Hindlimb muscle (tissue), 1 donor: ENCODE data around the gene SEL1L3. TPM values are rescaled to one million over a fixed set of nuclear protein-coding genes. Genes with fewer than 3 reads are reported as not detected.
"Not testable (repeated sequence)": the region's sequence is repeated elsewhere in the genome, so short reads cannot be mapped to it uniquely, and the experiment has no call there.

Experiments used
- DNase-seq: peaks from one replicate; pipeline ENCODE4 v3.0.0-alpha.2; 2013
- polyA plus RNA-seq: library from polyadenylated mRNA; unstranded; fragments of 120-200 nt; gene quantifications from one replicate; pipeline ENCODE4 v1.2.1, GENCODE V29; 2013; ENCODE audit not compliant: insufficient read length

The SEL1L3 gene
- 17.2 TPM for polyA plus RNA-seq

DNA sequence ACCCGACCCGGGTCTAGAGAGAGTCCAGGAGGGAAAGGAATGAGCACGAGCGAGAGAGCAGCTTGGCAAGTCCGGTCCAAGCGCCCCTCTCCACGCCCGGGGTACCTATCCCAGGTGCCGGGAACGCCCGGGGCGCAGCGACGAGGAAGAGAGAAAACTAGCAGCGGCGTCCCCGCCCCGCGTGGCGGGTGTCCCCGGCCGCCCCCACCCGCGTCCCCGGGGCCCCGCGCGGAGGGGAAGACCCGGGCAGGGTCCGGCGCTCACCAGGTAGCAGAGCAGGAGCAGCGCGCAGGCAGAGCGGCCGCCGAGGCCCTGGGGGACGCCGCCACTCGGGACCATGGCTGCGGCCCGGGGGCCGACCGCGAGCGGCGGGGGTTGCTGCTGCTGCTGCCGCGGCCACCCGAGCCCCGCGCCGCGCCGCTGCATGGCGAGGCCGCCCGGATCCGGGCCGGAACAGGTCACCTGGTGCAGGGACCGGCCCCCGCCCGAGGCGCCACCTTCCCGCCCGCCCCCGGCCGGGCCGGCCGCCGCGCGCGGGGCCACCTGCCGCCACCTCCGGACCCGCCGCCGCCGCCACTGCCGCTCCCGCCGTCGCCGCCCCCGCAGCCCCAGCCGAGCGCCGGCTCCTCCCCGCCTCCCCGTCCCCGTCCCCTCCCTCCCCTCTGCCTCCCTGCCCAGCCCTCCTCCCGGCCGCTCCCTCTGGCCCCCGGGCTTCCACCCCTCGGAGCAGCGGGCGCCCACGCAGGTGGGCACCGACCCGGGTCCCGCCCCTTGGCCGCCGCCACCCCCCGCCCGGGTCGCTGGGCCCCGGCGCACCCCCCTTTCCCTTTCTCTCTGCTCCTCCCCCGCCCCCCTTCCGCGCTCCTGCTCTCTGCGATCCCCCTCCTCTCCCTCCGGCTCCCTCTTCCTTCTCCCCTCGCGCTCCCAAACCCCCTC lies at the start of gene SEL1L3:
Gene SEL1L3 (minus strand): TSS at position 578 of the 936 bp plus-strand sequence. CDS start 152 bp downstream, at position 426.
- peak; percentile 19 for DNase-seq

DNA sequence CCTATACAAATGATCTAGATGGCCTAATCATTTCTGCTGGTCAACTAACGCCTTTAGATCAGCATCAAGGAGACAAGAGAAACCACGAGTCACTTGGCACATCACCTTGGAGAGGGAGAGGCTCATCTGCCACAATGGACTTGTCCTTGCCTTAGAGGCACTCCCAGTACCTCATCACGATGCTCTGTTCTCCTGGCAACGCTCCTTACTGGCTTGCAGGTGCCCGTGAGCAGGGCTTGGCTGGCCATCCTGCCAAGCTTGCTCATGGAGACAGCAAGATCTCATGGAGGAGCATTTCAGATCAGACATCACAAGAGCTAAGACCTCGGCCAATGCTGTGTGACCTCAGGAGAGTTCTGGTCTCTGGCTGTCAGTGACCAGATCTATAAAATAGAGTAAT lies 48.6 kb upstream of the SEL1L3 start:
- DNase-seq, result no peak

DNA sequence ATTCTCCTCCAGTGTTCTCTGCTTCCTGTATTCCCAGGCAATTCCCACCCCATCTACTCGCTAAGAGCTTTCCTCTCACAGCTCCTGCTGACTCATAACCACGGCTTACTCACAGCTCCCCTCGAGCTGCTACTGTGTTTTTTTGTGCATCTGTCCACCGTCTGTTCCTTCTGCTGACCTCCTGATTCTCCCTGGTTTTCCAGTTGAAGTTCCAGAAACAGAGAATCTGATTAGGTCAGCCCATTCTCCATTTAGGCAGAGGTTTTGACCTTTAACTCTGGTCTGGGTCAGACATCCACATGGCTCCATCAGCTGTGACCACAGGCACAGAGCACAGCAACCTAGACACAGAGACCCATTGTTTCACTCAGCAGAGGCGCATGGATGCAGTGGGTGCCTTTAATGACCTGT lies 45.7 kb upstream of the SEL1L3 start:
- DNase-seq, result no peak

DNA sequence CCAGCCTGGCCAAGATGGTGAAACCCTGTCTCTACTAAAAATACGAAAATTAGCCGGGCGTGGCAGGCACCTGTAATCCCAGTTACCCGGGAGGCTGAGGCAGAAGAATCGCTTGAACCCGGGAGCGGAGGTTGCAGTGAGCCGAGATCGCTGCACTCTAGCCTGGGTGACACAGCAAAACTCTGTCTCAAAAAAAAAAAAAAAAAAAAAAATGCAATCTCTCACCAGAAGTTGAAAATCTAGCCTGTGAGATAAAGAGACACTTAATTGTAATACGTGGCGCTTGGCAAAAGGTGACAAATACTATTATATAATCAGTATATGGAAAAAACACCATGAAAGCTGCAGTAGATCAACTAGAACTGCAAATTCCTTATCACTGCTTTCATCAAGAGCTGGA lies 43.3 kb upstream of the SEL1L3 start:
- DNase-seq, result not testable (repeated sequence)

DNA sequence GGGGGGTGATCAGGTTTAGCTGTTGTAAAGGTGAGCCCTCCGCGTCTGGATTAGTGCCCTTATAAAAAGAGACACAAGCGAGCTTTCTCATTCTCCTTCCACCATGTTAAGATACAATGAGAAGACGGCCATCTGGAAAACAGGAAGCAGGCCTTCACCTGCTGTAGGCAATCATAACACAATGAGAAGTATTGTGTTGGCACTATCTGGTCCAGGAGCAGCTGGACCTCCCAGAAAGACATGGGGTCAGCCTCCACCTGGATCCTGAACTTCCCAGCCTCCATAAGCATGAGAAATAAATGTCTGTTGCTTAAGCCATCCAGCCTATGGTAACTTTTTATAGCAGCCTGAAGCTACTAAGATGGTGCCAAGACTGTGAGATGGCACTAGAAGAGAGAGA lies 42.6 kb upstream of the SEL1L3 start:
- DNase-seq, result no peak

DNA sequence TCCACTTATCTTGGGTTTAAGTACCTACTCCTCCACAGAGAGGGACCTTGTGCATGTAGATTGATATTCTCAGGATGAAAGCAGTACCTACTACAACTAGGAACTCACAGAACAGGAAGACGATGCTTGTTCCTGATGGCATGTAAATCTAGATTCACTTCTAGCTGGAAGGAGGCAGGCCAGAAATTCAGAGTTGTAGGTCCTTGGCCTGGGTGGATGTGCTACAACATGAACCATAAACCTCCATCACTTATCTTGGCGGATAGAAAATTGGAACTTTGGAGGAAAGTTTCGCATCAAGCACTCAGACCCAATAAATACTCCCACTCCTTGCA lies 41.9 kb upstream of the SEL1L3 start:
- no peak for DNase-seq

DNA sequence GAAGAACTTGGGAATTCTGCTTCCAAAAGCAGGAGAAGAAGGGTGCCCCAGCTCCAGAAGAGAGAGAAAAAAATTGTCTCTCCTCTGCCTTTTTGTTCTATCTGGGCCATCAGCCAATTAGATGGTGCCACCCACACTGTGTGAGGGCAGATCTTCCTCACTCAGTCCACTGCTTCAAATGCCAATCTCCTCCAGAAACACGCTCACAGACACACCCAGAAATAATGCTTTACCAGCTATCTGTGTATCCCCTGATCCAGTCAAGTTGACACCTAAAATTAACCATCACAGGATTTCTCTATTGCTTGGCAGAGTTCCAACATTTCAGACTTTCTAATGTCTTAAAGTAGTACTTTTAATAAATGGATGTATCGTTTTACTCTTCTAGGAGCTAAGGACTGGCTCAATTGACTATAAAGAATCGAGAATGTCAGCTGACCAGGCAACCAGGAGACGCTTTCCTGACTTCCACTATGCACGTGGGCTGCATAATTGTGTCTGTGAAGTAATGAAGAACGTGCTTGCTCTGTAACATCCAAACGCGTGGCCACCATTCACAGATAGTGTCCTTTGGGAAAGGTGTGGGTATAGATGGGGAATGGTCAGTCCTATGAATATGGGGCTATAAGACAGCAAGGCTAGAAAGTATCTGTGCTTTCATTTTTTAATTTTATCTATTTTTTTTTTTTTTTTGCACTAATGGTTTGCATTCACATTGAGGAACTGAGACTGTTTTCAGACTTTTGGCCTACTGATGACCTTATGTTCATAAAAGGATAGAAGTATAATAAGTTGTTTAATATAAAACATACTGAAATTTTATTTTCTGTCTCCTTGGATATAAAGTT lies 41.3 kb upstream of the SEL1L3 start:
- DNase-seq, result no peak

DNA sequence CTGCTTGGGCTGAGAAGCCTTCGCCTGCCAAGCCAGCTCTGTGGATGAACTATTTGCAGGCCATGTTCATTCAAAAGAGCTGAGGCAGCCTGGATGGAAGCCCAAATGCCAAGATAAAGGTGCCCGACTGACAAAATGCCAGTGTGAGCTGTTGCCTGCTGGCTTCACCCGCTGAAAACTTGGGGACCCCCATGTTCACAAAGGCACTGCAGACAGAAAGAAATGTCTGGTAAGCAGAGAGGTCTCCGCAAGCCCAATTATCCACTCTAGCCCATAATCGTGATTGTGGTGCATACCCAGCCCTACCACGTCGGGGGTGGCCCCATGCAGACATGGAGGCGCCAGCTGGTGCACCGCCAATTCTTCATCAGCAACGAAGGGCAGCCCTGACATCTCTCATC lies 38.2 kb upstream of the SEL1L3 start:
- no peak for DNase-seq

DNA sequence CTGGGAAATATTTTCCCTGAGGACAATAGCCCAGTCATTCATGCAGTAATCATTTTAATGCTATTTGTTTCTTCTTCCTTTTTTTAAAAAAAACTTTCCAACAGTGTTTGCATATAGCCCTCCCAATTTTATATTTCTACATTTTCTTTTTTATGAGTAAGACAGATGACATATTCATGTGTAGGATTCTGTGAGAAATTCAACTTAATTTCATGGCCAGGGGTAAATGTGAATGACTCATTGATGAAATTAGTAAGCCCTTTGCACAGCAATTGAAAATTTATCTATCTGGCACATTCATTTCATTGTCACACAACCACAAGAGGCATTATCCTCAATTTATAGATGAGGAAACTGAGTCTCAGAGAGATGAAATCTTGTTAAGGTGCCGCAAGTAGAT lies 37.5 kb upstream of the SEL1L3 start:
- DNase-seq, result no peak

DNA sequence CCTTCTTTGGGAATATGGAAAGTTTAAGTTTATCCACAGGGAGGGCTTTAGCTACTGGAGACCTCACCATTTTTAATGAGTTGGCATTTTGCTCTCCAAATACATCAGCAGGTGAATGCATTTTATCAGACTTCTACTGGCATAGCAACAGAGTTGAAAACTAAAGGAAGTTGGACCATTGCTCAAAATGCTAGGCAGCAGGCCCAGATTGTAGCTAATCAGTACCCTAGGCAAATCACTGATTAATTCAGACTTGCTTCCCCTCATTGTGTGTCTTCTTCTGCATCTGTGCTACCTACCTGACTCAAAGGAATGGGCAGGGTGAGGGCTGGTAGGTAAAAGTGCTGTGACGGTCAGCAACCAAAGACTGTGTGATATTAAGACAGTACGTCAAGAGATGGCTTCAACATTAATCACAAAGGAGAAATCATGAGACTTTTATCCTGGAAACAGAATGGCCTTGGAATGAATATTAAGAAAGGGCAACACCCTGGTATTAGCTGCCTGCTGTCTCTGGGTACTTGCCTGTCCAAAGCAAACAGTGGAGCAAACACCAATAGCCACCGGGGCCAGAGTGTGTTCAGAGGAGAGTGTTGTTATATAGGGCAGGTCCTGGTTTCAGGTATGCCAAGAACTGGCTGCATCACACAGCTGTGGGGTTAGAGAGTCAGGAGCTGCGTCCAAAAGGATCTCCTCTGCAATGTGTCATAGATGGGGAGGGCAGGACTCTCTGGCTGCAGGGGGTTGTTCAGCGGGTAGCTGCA lies 34.2 kb upstream of the SEL1L3 start:
- no peak for DNase-seq

DNA sequence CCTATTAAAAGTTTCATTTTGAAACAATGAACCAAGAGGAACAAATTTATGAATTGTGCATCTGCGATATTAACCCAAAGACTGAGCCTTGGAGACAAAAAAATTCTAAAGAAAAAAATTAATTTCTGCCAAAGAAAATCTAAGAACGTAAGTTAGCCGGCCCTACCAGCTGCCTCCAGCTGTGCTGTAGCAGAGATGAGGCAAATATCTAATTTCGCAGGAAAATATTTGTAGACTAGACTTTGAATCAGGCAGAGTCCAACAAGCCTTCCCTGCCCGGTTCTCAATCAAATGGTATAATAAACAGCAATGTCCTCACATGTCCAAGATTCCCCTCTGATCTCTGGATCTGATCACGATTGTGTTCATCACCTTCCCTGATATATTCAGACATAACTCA lies 30.0 kb upstream of the SEL1L3 start:
- no peak for DNase-seq

DNA sequence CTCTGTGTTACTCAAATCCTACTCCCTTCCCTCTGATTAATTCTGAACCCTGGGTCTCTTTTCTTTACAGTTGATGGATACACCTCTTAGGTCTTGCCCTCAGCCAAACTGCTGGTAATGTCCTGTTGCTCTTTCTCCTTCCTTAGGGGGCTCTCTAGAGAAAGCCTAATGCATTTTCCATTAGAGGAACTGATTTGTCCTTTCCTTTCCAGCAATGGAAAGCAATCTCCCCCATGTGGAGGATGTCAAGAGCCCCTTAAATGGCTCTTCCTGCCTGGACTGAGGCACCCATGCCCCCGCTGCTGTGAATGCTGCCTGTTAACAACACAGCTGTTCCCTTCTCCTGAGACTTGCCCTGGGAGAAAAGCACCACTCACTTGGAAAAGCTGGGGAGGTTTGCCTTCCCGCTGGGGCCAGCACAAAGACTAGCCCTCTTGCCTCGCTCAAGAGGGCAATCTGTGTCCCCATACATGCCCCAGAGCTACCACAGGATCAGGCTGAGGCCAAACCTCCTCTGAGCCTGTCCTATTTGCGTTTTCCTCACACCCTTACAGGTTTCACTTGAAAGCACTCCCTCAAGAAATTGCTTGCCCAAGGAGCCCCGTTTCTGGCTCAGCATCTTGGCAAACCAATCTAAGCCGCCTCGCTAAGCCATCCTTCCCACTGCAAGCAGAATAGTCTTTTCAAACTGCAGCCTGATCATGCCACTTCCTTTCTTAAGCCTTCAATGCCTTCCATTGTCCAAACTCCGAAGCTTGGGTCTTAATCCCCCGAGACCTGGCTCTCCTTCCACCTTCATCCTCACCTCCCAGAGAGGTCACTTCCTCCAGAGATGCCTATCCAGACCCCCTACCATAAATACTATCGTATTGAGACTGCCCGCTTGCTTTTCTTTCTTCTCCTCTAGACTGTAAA lies 28.0 kb upstream of the SEL1L3 start:
- no peak for DNase-seq

DNA sequence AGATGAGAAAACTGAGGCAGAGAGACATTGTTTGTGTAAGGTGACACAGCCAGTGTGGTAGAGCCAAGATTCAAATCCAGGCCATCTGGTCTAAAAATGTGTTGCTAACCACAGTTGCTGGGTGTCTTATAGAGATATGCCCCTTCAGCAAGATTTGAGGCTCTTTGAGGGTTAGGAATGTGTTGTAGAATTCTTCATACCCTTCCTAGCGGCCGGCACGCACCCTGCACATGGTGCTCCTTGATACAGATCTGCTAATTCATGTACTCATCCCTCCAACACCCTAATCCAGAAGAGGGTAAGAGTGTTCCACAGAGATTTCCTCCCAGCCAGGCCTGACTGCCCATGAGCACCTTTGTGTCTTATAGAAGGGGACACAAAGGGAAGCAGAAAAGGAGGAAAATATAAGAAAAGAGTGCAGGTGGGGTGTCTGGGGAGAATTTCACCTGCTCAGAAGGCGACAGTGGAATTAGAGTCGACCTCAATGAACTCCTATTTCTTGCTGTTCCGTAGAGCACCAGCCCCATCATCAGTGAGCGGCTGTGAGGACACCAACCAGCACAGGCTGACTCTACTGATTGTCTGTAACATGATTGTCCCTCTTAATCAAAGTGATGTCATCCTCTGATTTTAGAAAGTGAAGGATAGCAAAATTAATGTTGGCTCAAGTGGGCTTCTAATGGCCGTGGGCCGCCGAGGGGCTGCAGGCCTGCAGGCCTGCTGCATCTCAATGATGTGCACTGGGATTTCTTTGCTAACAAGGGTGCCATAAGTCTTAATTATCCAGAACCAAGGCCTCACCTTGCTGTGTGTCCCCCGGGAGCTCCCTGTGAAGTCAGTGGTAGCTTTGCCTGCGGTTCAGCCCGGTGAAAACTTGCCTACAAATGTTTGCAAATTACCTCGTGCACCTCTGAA lies 27.1 kb upstream of the SEL1L3 start:
- DNase-seq, result no peak

DNA sequence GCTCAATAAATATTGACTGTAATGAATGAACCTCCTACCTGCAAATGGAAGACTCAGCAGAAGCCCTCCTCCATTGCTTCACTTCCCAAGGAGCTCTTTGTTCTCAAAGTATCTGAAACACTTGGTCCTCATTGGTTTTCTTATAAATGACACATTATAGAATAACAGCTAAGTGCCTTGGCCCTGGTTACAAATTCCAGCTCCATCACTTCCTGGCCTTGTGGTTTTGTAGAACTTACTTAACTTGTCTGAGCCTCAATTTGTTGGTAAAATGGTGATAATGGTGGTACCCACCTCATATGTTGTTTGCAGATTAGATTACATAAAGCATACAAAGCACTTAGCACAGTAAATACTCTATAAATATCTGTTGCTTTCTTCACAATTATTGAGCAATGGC lies 26.0 kb upstream of the SEL1L3 start:
- no peak for DNase-seq

DNA sequence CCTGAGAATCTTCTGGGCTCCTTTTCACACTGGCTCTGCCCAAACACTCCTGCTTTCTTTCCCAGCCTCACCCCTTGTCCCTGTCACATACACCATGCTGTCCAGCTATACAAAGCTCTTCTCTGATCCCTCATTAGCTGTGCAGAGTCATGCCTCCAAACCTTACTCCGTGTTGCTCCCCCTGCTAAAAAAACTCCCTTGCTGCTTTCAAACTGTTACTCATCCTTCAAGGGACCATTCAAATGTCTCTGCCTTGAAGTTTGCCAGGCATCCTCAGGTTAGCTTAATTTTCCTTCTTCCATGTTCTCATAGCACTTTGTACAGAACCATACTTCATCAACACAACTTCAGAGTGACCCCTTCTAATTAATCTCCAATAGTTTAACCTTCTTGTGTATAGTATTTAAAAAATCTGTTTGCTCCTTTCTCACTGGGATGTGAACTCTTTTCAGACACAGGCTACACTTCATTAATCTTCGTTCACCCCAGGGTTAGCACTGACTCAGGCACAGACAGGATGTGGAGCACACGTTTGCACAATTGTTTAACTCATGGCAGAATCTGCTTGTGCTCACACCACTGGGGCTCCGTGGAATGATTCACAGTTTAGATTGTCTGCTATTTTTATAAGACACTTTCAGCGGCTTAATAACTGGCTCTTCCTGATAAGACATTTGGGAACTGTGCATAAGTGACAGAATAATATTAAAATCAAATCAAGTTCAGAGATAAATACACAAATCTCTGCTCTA lies 21.4 kb upstream of the SEL1L3 start:
- no peak for DNase-seq

DNA sequence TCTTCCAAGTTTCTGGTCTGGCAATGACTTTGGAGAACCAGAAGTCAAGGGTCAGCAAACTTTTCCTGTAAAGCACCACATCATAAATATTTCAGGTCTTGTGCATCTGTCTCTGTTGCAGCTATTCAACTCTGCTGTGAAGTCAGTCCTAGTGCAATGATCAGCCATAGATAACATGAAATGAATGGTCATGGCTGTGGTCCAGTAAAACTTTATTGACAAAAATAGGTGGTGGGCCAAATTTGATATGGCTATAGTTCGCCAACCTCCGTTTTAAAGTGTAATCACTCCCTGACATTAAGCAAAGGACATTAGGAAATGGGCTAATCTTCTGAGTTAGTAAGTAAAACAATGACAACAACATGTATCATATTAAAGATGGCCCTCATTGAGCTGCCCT lies 20.8 kb upstream of the SEL1L3 start:
- DNase-seq, result no peak

DNA sequence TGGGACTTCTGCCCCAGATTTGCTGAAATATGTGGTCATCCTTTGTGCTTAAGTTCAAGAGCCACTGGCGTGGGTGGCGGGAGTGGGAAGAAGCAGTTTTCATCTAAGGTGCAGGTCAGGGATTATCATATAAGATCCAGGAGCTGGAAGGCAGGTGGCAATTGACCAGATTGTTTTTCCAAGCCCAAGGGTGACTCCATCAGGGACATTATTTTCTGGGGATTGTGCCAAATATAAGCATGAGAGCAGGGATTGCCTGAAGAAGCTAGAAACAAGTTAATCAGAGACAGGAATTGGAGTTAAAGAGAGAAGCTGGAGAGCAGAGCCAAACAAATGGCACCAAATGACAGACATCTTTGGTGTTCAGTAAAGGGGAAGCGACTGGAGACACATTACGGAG lies 19.4 kb upstream of the SEL1L3 start:
- DNase-seq, result no peak

DNA sequence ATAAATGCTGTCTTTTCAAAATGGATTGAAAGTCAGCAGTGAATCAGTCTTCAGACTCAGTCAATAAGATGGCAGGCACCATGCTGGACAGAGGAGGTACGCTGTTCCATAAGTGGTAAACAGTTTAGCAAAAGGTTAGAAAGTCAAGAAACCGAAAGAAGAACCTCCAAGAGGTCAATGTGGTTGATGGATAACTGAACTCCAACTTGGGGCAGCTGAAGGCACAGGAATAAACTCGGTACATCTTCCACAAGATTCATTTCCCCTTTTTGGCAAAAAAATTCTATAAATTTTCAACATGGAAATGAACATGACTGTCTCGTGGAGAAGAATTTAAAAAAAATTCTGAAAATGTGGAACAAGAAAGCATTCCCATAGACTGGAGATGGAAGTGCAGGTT lies 18.4 kb upstream of the SEL1L3 start:
- DNase-seq, result no peak

DNA sequence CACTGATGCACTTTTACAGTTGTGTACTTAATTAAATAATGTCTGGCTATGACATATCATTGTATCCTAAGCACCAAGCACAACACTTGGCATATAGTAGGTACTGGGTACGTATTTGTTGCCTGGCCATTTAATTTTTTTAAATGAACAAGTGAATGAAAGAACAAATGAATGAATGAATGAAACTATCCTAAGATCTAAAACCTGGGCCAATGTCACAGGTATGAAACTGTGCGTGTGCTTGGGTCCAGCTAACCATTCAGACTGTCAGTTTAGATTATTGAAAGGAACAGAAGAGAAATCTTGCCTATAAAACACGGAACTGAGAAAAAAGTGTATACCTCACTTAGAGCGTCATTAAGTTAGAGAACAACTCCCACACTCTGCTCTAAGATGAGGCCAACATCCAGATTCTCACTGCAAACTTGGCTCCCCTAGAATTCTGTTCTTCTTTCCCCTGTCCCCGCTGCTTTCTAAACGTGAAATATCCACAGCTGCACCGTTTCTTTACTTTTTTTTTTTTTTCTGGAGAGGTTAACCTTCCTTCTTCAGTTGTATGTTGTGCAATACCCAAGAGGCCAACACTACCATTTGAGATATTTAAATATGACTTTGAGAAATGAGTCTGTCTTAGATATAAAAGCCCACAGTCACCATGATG lies 17.3 kb upstream of the SEL1L3 start:
- peak; percentile 51 for DNase-seq
